Natural killer cell (primary cell): Measurements from ENCODE around the gene IL36G. TPM values are rescaled to one million over a fixed set of nuclear protein-coding genes. Genes with fewer than 3 reads are reported as not detected.
A peak's percentile ranks its signal among the peaks of the same experiment; 100 is the strongest.

Experiments used
- ATAC-seq, 3 donors: fragments of 150-1000 bp in 2 of 3; fragments of 200-7000 bp in 1 of 3; cut with Tn5 transposase; 1 replicate in 1 of 3; 2 replicates in 2 of 3; pipeline ENCODE4 v1.10.0; 2021; ENCODE audit warnings: mild to moderate bottlenecking in 2 of 3, moderate library complexity in 2 of 3
- DNase-seq, 2 donors: peaks; one replicate each; pipeline versions ENCODE4 v3.0.0 to v3.0.0-alpha.2; 2013 to 2021; ENCODE audit warnings: mixed read lengths in 1 of 2
- H3K27ac ChIP-seq: one replicate; pipeline ENCODE4 v1.5.1; 2013; ENCODE audit warnings: mild to moderate bottlenecking, low read length
- H3K27me3 ChIP-seq: one replicate; pipeline ENCODE4 v1.6.1; 2013; ENCODE audit warnings: low read length; ENCODE audit not compliant: control insufficient read depth, insufficient read depth
- H3K36me3 ChIP-seq: one replicate; pipeline ENCODE4 v1.6.1; 2013; ENCODE audit warnings: low read length; ENCODE audit not compliant: control insufficient read depth, insufficient read depth
- H3K4me1 ChIP-seq: one replicate; pipeline ENCODE4 v1.6.1; 2013; ENCODE audit warnings: low read length; ENCODE audit not compliant: control insufficient read depth, insufficient read depth
- H3K4me3 ChIP-seq: one replicate; pipeline ENCODE4 v1.5.1; 2013; ENCODE audit warnings: low read length
- H3K9me3 ChIP-seq: one replicate; pipeline ENCODE4 v1.6.1; 2013; ENCODE audit warnings: low read length; ENCODE audit not compliant: control insufficient read depth, insufficient read depth
- H3K27ac Mint-ChIP-seq, 2 donors: one replicate each; pipeline ENCODE4 v1.8.0; 2022; ENCODE audit warnings: mild to moderate bottlenecking in 2 of 2, mixed read lengths in 2 of 2, moderate library complexity in 1 of 2
- H3K27me3 Mint-ChIP-seq, 2 donors: one replicate each; pipeline ENCODE4 v1.8.0; 2022; ENCODE audit warnings: low read depth in 2 of 2, mixed read lengths in 2 of 2
- H3K36me3 Mint-ChIP-seq: one replicate; pipeline ENCODE4 v1.8.0; 2022; ENCODE audit warnings: mixed read lengths
- H3K4me1 Mint-ChIP-seq, 2 donors: one replicate each; pipeline ENCODE4 v1.8.0; 2022; ENCODE audit warnings: mixed read lengths in 2 of 2
- H3K4me3 Mint-ChIP-seq: one replicate; pipeline ENCODE4 v1.8.0; 2022; ENCODE audit warnings: mild to moderate bottlenecking, moderate library complexity, mixed read lengths
- H3K9me3 Mint-ChIP-seq, 2 donors: one replicate each; pipeline ENCODE4 v1.8.0; 2022; ENCODE audit warnings: mixed read lengths in 2 of 2
- WGBS: methylation state at CpG from one replicate; pipeline ENCODE4 v1.1.7; 2013; ENCODE audit warnings: missing lambda C conversion rate; ENCODE audit not compliant: insufficient coverage; 5-methylcytosine and 5-hydroxymethylcytosine counted together
- intact Hi-C: fragments of 100-400 bp; cut with micrococcal nuclease; formaldehyde crosslinking; loops from one replicate; pipeline ENCODE4 v1.14.2; 2022
- total RNA-seq, 4 donors: library from RNA; stranded (reverse); fragments of 120-200 nt in 1 of 4; gene quantifications; one replicate each; pipeline versions ENCODE4 v1.2.3 to v1.2.4, GENCODE V29; 2013 to 2022
- TF ChIP-seq, protein P1 (sequence below): fragments of 200-600 bp; IDR thresholded peaks from one replicate; pipeline ENCODE4 v1.8.0; 2022; ENCODE audit warnings: antibody characterized with exemption

IL36G gene
- total RNA-seq, 3 donors from 2014 or later (not counting 1 experiment from before 2014, with no cell fraction given): not detected

DNA sequence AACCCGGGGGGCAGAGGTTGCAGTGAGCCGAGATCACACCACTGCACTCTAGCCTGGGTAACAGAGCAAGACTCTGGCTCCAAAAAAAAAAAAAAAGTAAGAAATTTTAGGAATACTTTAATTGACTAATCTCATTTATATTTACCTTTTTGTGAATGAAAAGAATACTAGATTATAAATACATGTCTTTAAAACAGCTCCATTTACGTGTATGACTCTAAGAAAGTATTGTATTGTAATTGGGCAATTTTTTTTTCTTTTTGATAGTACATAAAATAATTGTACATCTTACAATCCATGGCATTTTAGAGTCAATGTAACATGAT lies 35.5 kb downstream of the IL36G start:
- TF ChIP-seq, protein P1, sequence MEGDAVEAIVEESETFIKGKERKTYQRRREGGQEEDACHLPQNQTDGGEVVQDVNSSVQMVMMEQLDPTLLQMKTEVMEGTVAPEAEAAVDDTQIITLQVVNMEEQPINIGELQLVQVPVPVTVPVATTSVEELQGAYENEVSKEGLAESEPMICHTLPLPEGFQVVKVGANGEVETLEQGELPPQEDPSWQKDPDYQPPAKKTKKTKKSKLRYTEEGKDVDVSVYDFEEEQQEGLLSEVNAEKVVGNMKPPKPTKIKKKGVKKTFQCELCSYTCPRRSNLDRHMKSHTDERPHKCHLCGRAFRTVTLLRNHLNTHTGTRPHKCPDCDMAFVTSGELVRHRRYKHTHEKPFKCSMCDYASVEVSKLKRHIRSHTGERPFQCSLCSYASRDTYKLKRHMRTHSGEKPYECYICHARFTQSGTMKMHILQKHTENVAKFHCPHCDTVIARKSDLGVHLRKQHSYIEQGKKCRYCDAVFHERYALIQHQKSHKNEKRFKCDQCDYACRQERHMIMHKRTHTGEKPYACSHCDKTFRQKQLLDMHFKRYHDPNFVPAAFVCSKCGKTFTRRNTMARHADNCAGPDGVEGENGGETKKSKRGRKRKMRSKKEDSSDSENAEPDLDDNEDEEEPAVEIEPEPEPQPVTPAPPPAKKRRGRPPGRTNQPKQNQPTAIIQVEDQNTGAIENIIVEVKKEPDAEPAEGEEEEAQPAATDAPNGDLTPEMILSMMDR: no peak
- H3K36me3 ChIP-seq: no peaks in the 10 kb centered on the region
- no peak overlapping the region for H3K27ac Mint-ChIP-seq
- H3K27ac ChIP-seq: no peak overlapping the region
- intact Hi-C loops: no loop called here
- no peaks in the 10 kb centered on the region for H3K9me3 ChIP-seq
- H3K36me3 Mint-ChIP-seq: no peaks in the 10 kb centered on the region
- ATAC-seq (no peak), DNase-seq (no peak)
- no peak overlapping the region for H3K4me3 ChIP-seq
- H3K9me3 Mint-ChIP-seq: no peaks in the 10 kb centered on the region
- peaks cover 24 to 41% of the 10 kb centered on the region in 2 donors for H3K27me3 Mint-ChIP-seq
- H3K4me3 Mint-ChIP-seq: no peak overlapping the region
- H3K4me1 ChIP-seq: no peaks in the 10 kb centered on the region
- H3K4me1 Mint-ChIP-seq: no peaks in the 10 kb centered on the region
- H3K27me3 ChIP-seq: peaks cover 5% of the 10 kb centered on the region
- WGBS: 87% methylated on average over 2 of the region's 3 CpGs

DNA sequence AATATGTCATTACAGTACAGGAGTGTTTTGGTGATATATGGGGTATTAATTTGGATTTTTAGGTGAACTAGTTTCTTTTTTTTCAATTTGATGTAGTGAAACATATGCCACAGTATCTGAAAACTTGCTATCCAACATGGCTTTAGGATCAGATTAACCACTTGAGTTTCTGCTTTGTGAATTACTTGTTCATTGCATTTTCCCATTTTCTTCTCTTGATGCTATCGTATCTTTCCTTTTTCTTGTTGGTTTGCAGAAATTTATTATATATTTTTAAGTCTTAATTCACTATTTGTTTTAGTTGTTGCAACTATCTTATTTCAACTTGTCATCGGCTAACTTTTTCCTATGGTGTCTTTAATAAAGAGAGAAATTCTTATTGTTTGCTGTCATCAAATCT lies 36.3 kb downstream of the IL36G start:
- H3K9me3 ChIP-seq: no peaks in the 10 kb centered on the region
- DNase-seq (no peak), ATAC-seq (no peak)
- no peaks in the 10 kb centered on the region for H3K36me3 ChIP-seq
- no CpG with 5 or more reads among the region's 2 CpGs for WGBS
- intact Hi-C loops: no loop called here
- H3K27me3 ChIP-seq: peaks cover 5% of the 10 kb centered on the region
- Mint-ChIP-seq H3K9me3 (no peaks in the 10 kb centered on the region), H3K36me3 (no peaks in the 10 kb centered on the region), H3K27me3 (peaks cover 28 to 48% of the 10 kb centered on the region in 2 donors), H3K4me1 (no peaks in the 10 kb centered on the region), H3K4me3 (no peak overlapping the region), H3K27ac (no peak overlapping the region)
- H3K4me1 ChIP-seq: no peaks in the 10 kb centered on the region
- TF ChIP-seq, protein P1: no peak
- H3K27ac ChIP-seq: no peak overlapping the region
- H3K4me3 ChIP-seq: no peak overlapping the region

DNA sequence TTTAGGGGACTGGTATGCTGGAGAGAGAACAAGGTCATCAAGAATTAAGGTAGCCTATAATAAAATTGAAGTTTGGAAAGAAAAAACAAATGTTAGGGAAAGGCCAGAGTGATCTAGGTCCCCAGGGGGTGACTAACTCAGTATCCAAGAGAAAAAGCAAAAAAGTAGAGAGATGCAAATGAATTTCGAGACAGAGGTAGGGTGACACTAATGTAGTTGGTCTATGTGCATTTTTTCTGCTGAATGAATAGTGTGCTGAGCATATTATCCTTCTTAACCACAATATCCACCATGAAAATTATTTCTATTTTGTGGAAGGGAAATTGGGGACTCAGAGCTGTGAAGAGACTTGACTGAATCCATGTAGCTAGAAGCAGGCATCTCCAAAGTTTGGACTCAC lies 37.2 kb downstream of the IL36G start:
- 83% methylated on average over 1 of the region's 1 CpG for WGBS
- DNase-seq (no peak), ATAC-seq (no peak)
- Histone ChIP-seq H3K4me3 (no peak overlapping the region), H3K27me3 (peaks cover 5% of the 10 kb centered on the region), H3K9me3 (no peaks in the 10 kb centered on the region), H3K27ac (no peak overlapping the region), H3K36me3 (no peaks in the 10 kb centered on the region), H3K4me1 (no peaks in the 10 kb centered on the region)
- Mint-ChIP-seq H3K4me3 (no peak overlapping the region), H3K27me3 (peaks cover 32 to 56% of the 10 kb centered on the region in 2 donors), H3K4me1 (no peaks in the 10 kb centered on the region), H3K27ac (no peak overlapping the region), H3K36me3 (no peaks in the 10 kb centered on the region), H3K9me3 (no peaks in the 10 kb centered on the region)
- TF ChIP-seq, protein P1: no peak
- intact Hi-C loops: no loop called here

DNA sequence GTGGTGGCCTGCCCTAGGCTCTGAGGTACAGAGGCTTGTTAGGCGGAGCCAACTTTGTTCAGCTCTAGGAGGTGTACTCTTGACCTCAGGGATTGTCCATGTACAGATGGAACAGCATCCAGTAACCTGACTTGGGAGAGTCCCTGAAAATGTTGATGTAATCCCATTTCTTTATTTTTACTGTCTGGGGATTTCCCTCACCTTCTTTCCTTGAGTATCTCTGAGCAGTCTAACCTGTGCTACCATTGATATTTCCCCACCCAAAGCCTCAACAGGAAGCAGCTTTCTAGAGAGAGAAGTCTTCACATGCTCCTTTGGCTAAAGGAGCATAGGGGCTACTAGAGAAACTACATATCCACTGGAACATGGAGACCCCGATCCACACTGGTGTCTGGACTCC lies 37.8 kb downstream of the IL36G start:
- no peak for ATAC-seq
- TF ChIP-seq, protein P1: no peak

More for the DNA sequence above, 37.8 kb downstream of the IL36G start:
- peaks cover 29 to 54% of the 10 kb centered on the region in 2 donors for H3K27me3 Mint-ChIP-seq
- no peaks in the 10 kb centered on the region for H3K9me3 Mint-ChIP-seq
- DNase-seq: peak in 1 of 2 donors; percentile 11
- Histone ChIP-seq H3K36me3 (no peaks in the 10 kb centered on the region), H3K9me3 (no peaks in the 10 kb centered on the region), H3K4me1 (no peaks in the 10 kb centered on the region), H3K27me3 (peaks cover 5% of the 10 kb centered on the region), H3K4me3 (no peak overlapping the region), H3K27ac (no peak overlapping the region)
- 94% methylated on average over 2 of the region's 2 CpGs for WGBS
- H3K4me3 Mint-ChIP-seq: no peak overlapping the region
- no peak overlapping the region for H3K27ac Mint-ChIP-seq
- H3K36me3 Mint-ChIP-seq: no peaks in the 10 kb centered on the region
- no peaks in the 10 kb centered on the region for H3K4me1 Mint-ChIP-seq
- intact Hi-C loops: no loop called here
